NCI-H2081 treated with DMSO at 0.1 percent for 48 hours (cell line): ENCODE measurements around the gene ACAA1.
"Not testable (repeated sequence)": the region's sequence is repeated elsewhere in the genome, so short reads cannot be mapped to it uniquely, and the experiment has no call there.

ENCODE experiments used
- DNase-seq: peaks from one replicate; lab custom pipeline; 2025; lab: John Stamatoyannopoulos, UW

The ACAA1 gene

GRCh38 chr3:38136777-38137614 lies at the start of gene ACAA1:
ACAA1 (minus strand) TSS chr3:38137127; CDS start chr3:38137035, 92 bp downstream.
- DNase-seq, result peak; percentile 85

GRCh38 chr3:38177181-38177580 lies 40.3 kb upstream of the ACAA1 start:
- DNase-seq, result no peak

GRCh38 chr3:38173834-38174418 lies 37.0 kb upstream of the ACAA1 start:
- DNase-seq, result no peak

GRCh38 chr3:38171622-38172021 lies 34.7 kb upstream of the ACAA1 start:
- no peak for DNase-seq

- no peak for DNase-seq
Measured at GRCh38 chr3:38170722-38171121, 33.8 kb upstream of the ACAA1 start.

GRCh38 chr3:38169027-38169317 lies 32.0 kb upstream of the ACAA1 start:
- no peak for DNase-seq

- DNase-seq, result no peak
Measured at GRCh38 chr3:38168151-38169026, 31.5 kb upstream of the ACAA1 start.

GRCh38 chr3:38167591-38167990 lies 30.7 kb upstream of the ACAA1 start:
- DNase-seq, result no peak

GRCh38 chr3:38165722-38166387 lies 28.9 kb upstream of the ACAA1 start:
- no peak for DNase-seq

GRCh38 chr3:38164952-38165721 lies 28.2 kb upstream of the ACAA1 start, which contains the start of gene OXSR1:
OXSR1 (plus strand) TSS chr3:38165537; CDS start chr3:38165877, 340 bp downstream.
- peak; percentile 96 for DNase-seq

GRCh38 chr3:38164643-38164951 lies 27.7 kb upstream of the ACAA1 start:
- peak; percentile 66 for DNase-seq

- DNase-seq, result no peak
Measured at GRCh38 chr3:38163841-38164642, 27.1 kb upstream of the ACAA1 start.

GRCh38 chr3:38163117-38163840 lies 26.4 kb upstream of the ACAA1 start:
- no peak for DNase-seq

GRCh38 chr3:38160704-38161103 lies 23.8 kb upstream of the ACAA1 start:
- not testable (repeated sequence) for DNase-seq

GRCh38 chr3:38158472-38158871 lies 21.5 kb upstream of the ACAA1 start:
- no peak for DNase-seq

GRCh38 chr3:38157595-38157994 lies 20.7 kb upstream of the ACAA1 start:
- no peak for DNase-seq

GRCh38 chr3:38157117-38157516 lies 20.2 kb upstream of the ACAA1 start:
- no peak for DNase-seq

GRCh38 chr3:38155825-38156224 lies 18.9 kb upstream of the ACAA1 start:
- DNase-seq, result no peak

GRCh38 chr3:38154625-38155255 lies 17.8 kb upstream of the ACAA1 start:
- DNase-seq, result no peak
